GM12878 (cell line): ENCODE data around the gene PPIE. TPM values are rescaled to one million over a fixed set of nuclear protein-coding genes. Genes with fewer than 3 reads are reported as not detected.

Experiments
- ATAC-seq: fragments of 200-7000 bp; cut with Tn5 transposase; 3 replicates; pipeline ENCODE4 v1.9.1; 2020; ENCODE audit warnings: mild to moderate bottlenecking, moderate library complexity
- BruUV-seq: library from RNA; stranded (reverse); fragments of 400-500 nt; replicated peaks from 2 replicates; lab custom pipeline; 2021; lab: Mats Ljungman, UMichigan
- CTCF ChIA-PET: fragments of 300-600 bp; sonication (Branson Sonifier 250); formaldehyde crosslinking; extraction: SDS; loops from one replicate; lab custom pipeline; 2021; ENCODE audit warnings: inconsistent platforms; lab: Yijun Ruan, JAX
- POLR2A ChIA-PET: fragments of 350-600 bp; formaldehyde crosslinking; extraction: SDS; loops from one replicate; lab custom pipeline; 2021; ENCODE audit warnings: inconsistent platforms; lab: Charles Lee
- RAD21 ChIA-PET: fragments of 300-600 bp; sonication (Branson Sonifier 250); formaldehyde crosslinking; loops from one replicate; lab custom pipeline; 2023; ENCODE audit warnings: antibody characterized with exemption; ENCODE audit not compliant: unreplicated experiment; lab: Charles Lee
- SMC1A ChIA-PET: fragments of 300-600 bp; sonication (Branson Sonifier 250); formaldehyde crosslinking; loops from one replicate; lab custom pipeline; 2023; ENCODE audit not compliant: unreplicated experiment, uncharacterized antibody; lab: Charles Lee
- DNase-seq: peaks from one replicate; pipeline ENCODE4 v3.0.0-alpha.2; 2011; ENCODE audit warnings: low read depth, low spot score
- FAIRE-seq: peaks from 3 replicates; lab custom pipeline; 2011; peaks lifted over from hg19 to GRCh38; lab: Jason Lieb, UNC
- H2AFZ ChIP-seq: 2 replicates; pipeline ENCODE4 v1.6.0; 2011; ENCODE audit warnings: low read depth, low read length, control low read depth; ENCODE audit not compliant: control insufficient read depth
- H3K27ac ChIP-seq: 2 replicates; pipeline ENCODE4 v1.5.1; 2011; ENCODE audit warnings: control low read depth; ENCODE audit not compliant: control insufficient read depth, insufficient read depth
- H3K27me3 ChIP-seq, 2 experiments: replicated peaks in 1 of 2; 2 replicates each; pipeline versions ENCODE4 v1.6.0 to v1.6.1; 2011; ENCODE audit warnings: low read length in 1 of 2; ENCODE audit not compliant: control insufficient read depth in 2 of 2, insufficient read depth in 2 of 2
- H3K36me3 ChIP-seq, 2 experiments: 2 replicates each; pipeline ENCODE4 v1.5.1; 2011; ENCODE audit warnings: low read length in 1 of 2; ENCODE audit not compliant: control insufficient read depth in 2 of 2, insufficient read depth in 2 of 2
- H3K4me1 ChIP-seq: 2 replicates; pipeline ENCODE4 v1.6.1; 2011; ENCODE audit warnings: mild to moderate bottlenecking, low read length, moderate library complexity, mixed read lengths; ENCODE audit not compliant: control insufficient read depth, insufficient read depth
- H3K4me2 ChIP-seq: 2 replicates; pipeline ENCODE4 v1.6.0; 2011; ENCODE audit warnings: control low read depth; ENCODE audit not compliant: control insufficient read depth, insufficient read depth
- H3K4me3 ChIP-seq: fragments of 200-600 bp; sonication (generic); 2 replicates; pipeline ENCODE4 v1.5.1; 2016
- H3K79me2 ChIP-seq: 2 replicates; pipeline ENCODE4 v1.6.0; 2011; ENCODE audit warnings: low read length; ENCODE audit not compliant: control insufficient read depth, insufficient read depth
- H3K9ac ChIP-seq: 2 replicates; pipeline ENCODE4 v1.8.0; 2011; ENCODE audit warnings: low read length, control low read depth, mixed read lengths; ENCODE audit not compliant: control insufficient read depth, insufficient read depth
- H3K9me3 ChIP-seq: replicated peaks from 3 replicates; pipeline ENCODE4 v1.5.1; 2011; ENCODE audit warnings: mild to moderate bottlenecking, low read length; ENCODE audit not compliant: control insufficient read depth, insufficient read depth
- H4K20me1 ChIP-seq: 2 replicates; pipeline ENCODE4 v1.6.0; 2011; ENCODE audit not compliant: control insufficient read depth, insufficient read depth
- ASH2L ChIP-seq: fragments of 300-600, 200-600 bp; sonication (generic); IDR thresholded peaks from 2 replicates; pipeline ENCODE4 v1.6.1; 2017; ENCODE audit warnings: low read depth, mild to moderate bottlenecking, borderline replicate concordance
- ATF2 ChIP-seq: IDR thresholded peaks from 2 replicates; pipeline ENCODE4 v1.6.1; 2012; ENCODE audit warnings: low read length, inconsistent platforms
- ATF3 ChIP-seq: IDR thresholded peaks from 2 replicates; pipeline ENCODE4 v1.6.1; 2011; ENCODE audit warnings: low read depth, mild to moderate bottlenecking, low read length, moderate library complexity, borderline replicate concordance; ENCODE audit errors: extremely low read depth
- DPF2 ChIP-seq: fragments of 450-650 bp; IDR thresholded peaks from 2 replicates; pipeline ENCODE4 v1.6.1; 2017; ENCODE audit warnings: mild to moderate bottlenecking
- EGR1 ChIP-seq, 2 experiments: IDR thresholded peaks; 1 replicate in 1 of 2; 2 replicates in 1 of 2; pipeline ENCODE4 v1.6.1; 2011 to 2012; ENCODE audit warnings: low read depth in 2 of 2, low read length in 2 of 2, borderline replicate concordance in 1 of 2, mild to moderate bottlenecking in 1 of 2, moderate library complexity in 1 of 2
- ETV6 ChIP-seq, 2 experiments: fragments of 450-650 bp in 1 of 2; IDR thresholded peaks in 1 of 2; conservative IDR thresholded peaks in 1 of 2; 2 replicates each; pipeline ENCODE4 v1.6.1; 2014; ENCODE audit warnings: antibody characterized with exemption in 1 of 2, borderline replicate concordance in 1 of 2, low read depth in 1 of 2, mild to moderate bottlenecking in 1 of 2, moderate library complexity in 1 of 2
- FOXK2 ChIP-seq: fragments of 450-650 bp; IDR thresholded peaks from 2 replicates; pipeline ENCODE4 v1.6.1; 2017; ENCODE audit warnings: mild to moderate bottlenecking, moderate library complexity
- JUNB ChIP-seq: IDR thresholded peaks from 2 replicates; pipeline ENCODE4 v1.6.1; 2016; ENCODE audit warnings: antibody characterized with exemption, mild to moderate bottlenecking
- NFIC ChIP-seq: IDR thresholded peaks from 2 replicates; pipeline ENCODE4 v1.6.1; 2012; ENCODE audit warnings: low read depth, mild to moderate bottlenecking, inconsistent platforms, low read length, moderate library complexity
- RAD21 ChIP-seq: IDR thresholded peaks from 2 replicates; pipeline ENCODE4 v1.6.1; 2011; ENCODE audit warnings: mild to moderate bottlenecking, low read depth, low read length, moderate library complexity; ENCODE audit not compliant: insufficient read depth
- RUNX3 ChIP-seq: IDR thresholded peaks from 2 replicates; pipeline ENCODE4 v1.6.1; 2012; ENCODE audit warnings: low read length, inconsistent platforms
- ZBTB33 ChIP-seq: fragments of 450-650 bp; IDR thresholded peaks from 2 replicates; pipeline ENCODE4 v1.6.1; 2017; ENCODE audit warnings: mild to moderate bottlenecking
- ZSCAN29 ChIP-seq: fragments of 450-650 bp; IDR thresholded peaks from 2 replicates; pipeline ENCODE4 v1.6.1; 2017; ENCODE audit warnings: mild to moderate bottlenecking, moderate library complexity
- WGBS: methylation state at CpG from one replicate; pipeline ENCODE4 v1.1.6; 2016; ENCODE audit warnings: low lambda C conversion rate; ENCODE audit not compliant: insufficient replicate concordance, insufficient coverage; ENCODE audit errors: missing lambda C conversion rate; 5-methylcytosine and 5-hydroxymethylcytosine counted together
- in situ Hi-C: fragments of 300-500 bp; cut with MboI; formaldehyde crosslinking; loops from 9 replicates; pipeline ENCODE4 v1.14.3; 2018; ENCODE audit warnings: mixed read lengths
- intact Hi-C: fragments of 100-400 bp; cut with micrococcal nuclease; formaldehyde crosslinking; loops from one replicate; pipeline ENCODE4 v1.14.2; 2022; ENCODE audit not compliant: unreplicated experiment
- polyA plus RNA-seq, 11 experiments: library from polyadenylated mRNA; depleted of rRNA in 4 of 11; unstranded in 6 of 11; stranded (reverse) in 5 of 11; fragments of >200 nt; fragmentation: Nextera tagmentation in 4 of 11; fragmentation: Illumina TruSeq in 1 of 11; extraction: Ambion mirVana in 4 of 11; extraction: Trizol in 1 of 11; gene quantifications; 1 replicate in 1 of 11; 2 replicates in 10 of 11; pipeline versions ENCODE4 v1.2.1 to v1.2.3, GENCODE V29; 2011 to 2016; ENCODE audit warnings: inconsistent platforms in 2 of 11, missing spikeins in 2 of 11, low read depth in 1 of 11
- total RNA-seq, 4 experiments: library from RNA; depleted of rRNA in 3 of 4; stranded (reverse); fragments of >200 nt in 3 of 4; fragmentation: Illumina TruSeq in 1 of 4; extraction: Trizol in 1 of 4; gene quantifications; 2 replicates each; pipeline versions ENCODE4 v1.2.1 to v1.2.3, GENCODE V29; 2013 to 2021

Gene PPIE
- total and polyA plus RNA-seq, 10 of the 15 experiments (the other 5 are each of a cell fraction or from before 2014, with no cell fraction given) = 36.6 to 163 (median 70.1) TPM

GRCh38 chr1:39754906-39755504 is 16.3 kb downstream of the PPIE start:
- CTCF ChIA-PET = interaction anchor here (1.2 kb wide), 1 partner anchor 141 kb away, joined by 3 read pairs; no protein-coding TSS in a partner anchor

GRCh38 chr1:39755965-39756659 is 17.4 kb downstream of the PPIE start:
- DNase-seq (no peak), FAIRE-seq (no peak), ATAC-seq (no peak)
- CTCF ChIA-PET = interaction anchor here (1.2 kb wide), 1 partner anchor 44 kb away, joined by 3 read pairs; no protein-coding TSS in a partner anchor
- no peak overlapping the region for H3K27ac ChIP-seq
- H3K27me3 ChIP-seq = no peaks in the 10 kb centered on the region
- peaks cover 20 to 33% of the 10 kb centered on the region in 2 experiments; a peak in 3 of 4 replicates for H3K36me3 ChIP-seq
- no peaks in the 10 kb centered on the region for H3K4me1 ChIP-seq
- H3K79me2 ChIP-seq = no peaks in the 10 kb centered on the region
- no peaks in the 10 kb centered on the region for H4K20me1 ChIP-seq
- H3K4me3 ChIP-seq = no peak overlapping the region
- H2AFZ ChIP-seq = no peak overlapping the region
- RAD21 ChIA-PET = no interaction called here
- POLR2A ChIA-PET = no interaction called here
- H3K9ac ChIP-seq = no peak overlapping the region
- BruUV-seq = no TSS peak
- in situ Hi-C loops = no loop called here
- H3K9me3 ChIP-seq = no peaks in the 10 kb centered on the region
- intact Hi-C loops = no loop called here
- WGBS = 92% methylated on average over 9 of the region's 9 CpGs
- H3K4me2 ChIP-seq = no peak overlapping the region
- SMC1A ChIA-PET = no interaction called here
- TF ChIP-seq ATF2 (no peak), RAD21 (no peak), EGR1 (IDR thresholded peaks at IDR 0.05; ENCODE audit: borderline replicate concordance in 1 of 2, low read depth in 2 of 2, low read length in 2 of 2) (no peak), ZBTB33 (no peak), ETV6 (conservative IDR thresholded peaks at IDR 0.05 in 1 of 2, IDR thresholded peaks at IDR 0.05 in 1 of 2; ENCODE audit: borderline replicate concordance in 1 of 2, low read depth in 1 of 2) (no peak), ZSCAN29 (no peak), FOXK2 (no peak)

More at GRCh38 chr1:39754906-39755504, 16.3 kb downstream of the PPIE start:
- ATAC-seq = no peak
- FAIRE-seq = no peak
- in situ Hi-C loops (no loop called here), intact Hi-C loops (no loop called here)
- Histone ChIP-seq H3K27ac (no peak overlapping the region), H4K20me1 (no peaks in the 10 kb centered on the region), H3K4me3 (no peak overlapping the region), H3K4me2 (no peak overlapping the region), H2AFZ (no peak overlapping the region), H3K9ac (no peak overlapping the region), H3K9me3 (no peaks in the 10 kb centered on the region), H3K27me3 (no peaks in the 10 kb centered on the region), H3K4me1 (no peaks in the 10 kb centered on the region), H3K79me2 (no peaks in the 10 kb centered on the region), H3K36me3 (peaks cover 20 to 39% of the 10 kb centered on the region in 2 experiments; a peak in 3 of 4 replicates)
- no TSS peak for BruUV-seq
- WGBS = 74% methylated on average over 2 of the region's 2 CpGs
- TF ChIP-seq ASH2L (no peak), ATF3 (no peak), DPF2 (no peak), NFIC (no peak), RUNX3 (no peak), JUNB (no peak)
- no peak for DNase-seq
- POLR2A ChIA-PET = no interaction called here
- RAD21 ChIA-PET = no interaction called here
- SMC1A ChIA-PET = no interaction called here
